Esophagus mucosa (tissue), 1 donor: Measurements from ENCODE around the gene WNT16. TPM values are rescaled to one million over a fixed set of nuclear protein-coding genes. Genes with fewer than 3 reads are reported as not detected.
"Not testable (repeated sequence)": the region's sequence is repeated elsewhere in the genome, so short reads cannot be mapped to it uniquely, and the experiment has no call there.

ENCODE experiments used
- ATAC-seq: fragments of 200-7000 bp; cut with Tn5 transposase; one replicate; pipeline ENCODE4 v1.9.1; 2020
- total RNA-seq: library from RNA; stranded (reverse); gene quantifications from one replicate; pipeline ENCODE4 v1.2.4, GENCODE V29; 2023
- donor health status: DM: yes; HTN: yes; CAD: no.

WNT16 gene
- total RNA-seq, 1 donor from 2014 or later = 0.12 TPM

DNA sequence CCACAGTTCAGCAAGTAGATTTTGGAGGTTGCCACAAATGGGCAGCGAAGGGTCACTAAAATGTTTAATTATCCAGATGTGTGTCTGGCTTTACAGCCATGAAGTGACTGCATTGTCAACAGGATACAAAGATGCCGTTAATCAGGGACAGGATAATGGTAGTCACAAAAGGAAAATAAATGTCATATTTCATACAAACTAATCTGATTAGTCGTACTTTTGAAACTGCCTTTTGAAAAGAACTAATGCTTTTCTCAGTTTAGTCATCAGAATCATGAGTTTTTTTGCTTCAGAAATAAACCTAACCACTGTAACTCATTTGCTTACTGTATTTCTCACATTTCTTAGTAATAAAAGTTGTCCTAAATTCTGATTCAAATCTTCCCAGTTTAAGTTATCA is 22.2 kb upstream of the WNT16 start:
- no peak for ATAC-seq

DNA sequence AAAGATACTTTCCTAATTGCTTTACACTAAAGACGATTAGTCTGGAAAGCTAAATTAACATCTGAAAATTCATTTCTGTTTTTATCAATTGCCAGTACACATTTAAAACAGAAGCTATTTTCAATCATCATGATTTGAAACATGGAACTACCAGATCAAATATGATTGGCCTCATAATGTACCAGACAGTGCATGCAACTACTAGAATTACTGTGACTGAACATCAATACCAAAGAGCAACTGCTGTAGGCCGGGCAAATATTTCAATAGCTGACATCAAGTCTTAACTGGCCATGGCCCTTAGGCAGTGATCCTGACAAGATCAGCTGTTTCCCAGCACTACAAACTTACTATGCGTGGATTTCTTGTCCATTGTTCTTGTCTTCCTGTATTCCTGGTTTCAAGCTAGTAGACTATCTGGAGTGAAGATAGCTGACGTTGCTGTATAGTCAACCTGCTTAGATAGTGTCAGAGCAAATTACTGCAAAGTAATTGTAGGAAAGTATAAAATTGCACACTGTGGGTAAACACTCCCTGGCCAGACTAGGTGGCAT is 21.7 kb upstream of the WNT16 start:
- ATAC-seq = peak; percentile 97

GRCh38 chr7:121313220-121313792 is 15.5 kb upstream of the WNT16 start:
- peak; percentile 93 for ATAC-seq

DNA sequence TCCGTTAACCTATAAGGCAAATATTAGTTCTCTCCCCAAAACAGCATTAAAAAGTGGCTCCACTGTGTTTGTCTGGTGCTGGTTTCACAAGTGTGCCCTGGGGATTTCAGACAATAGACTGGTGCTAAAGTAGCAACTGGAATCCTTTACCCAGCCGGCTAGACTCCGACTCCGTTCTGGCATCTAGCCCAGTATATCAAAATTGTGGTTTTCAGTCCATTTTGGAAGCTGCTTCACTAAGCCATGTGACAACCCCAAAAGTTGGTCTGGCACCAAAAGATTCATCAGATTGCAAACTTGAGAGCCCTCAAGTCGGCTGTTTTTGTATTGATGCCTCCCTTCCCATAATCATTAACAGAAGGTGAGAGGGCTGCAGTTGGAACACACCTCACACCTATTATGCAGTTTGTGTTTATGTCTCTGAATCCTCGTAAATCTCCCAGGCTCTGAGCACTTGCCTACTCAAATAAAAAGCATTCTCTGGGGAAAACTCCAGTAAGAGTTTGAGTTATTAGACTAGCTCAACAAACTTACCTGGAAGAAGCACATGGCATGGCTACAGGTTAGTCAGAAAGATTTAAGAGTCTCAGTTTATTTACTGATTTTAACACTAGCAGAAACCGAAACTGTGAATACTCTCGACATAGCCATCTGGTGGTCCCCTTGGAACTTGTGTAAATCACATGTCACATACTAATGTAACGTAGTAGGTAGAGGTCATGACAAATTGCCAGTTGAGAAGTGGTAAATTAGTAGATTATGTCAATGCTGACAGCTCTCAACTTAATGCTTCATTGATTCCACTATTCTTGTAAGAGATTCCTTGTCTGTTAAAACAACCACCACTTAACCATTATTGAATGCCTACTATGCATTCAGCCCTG is 14.8 kb upstream of the WNT16 start:
- peak; percentile 50 for ATAC-seq

DNA sequence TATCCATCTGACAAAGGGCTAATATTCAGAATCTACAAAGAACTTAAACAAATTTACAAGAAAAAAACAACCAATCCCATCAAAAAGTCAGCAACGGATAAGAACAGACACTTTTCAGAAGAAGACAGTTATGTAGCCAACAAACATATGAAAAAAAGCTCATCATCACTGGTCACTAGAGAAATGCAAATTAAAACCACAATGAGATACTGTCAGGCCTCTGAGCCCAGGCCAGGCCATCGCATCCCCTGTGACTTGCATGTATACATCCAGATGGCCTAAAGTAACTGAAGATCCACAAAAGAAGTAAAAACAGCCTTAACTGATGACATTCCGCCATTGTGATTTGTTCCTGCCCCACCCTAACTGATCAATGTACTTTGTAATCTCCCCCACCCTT is 13.6 kb upstream of the WNT16 start:
- ATAC-seq = not testable (repeated sequence)

DNA sequence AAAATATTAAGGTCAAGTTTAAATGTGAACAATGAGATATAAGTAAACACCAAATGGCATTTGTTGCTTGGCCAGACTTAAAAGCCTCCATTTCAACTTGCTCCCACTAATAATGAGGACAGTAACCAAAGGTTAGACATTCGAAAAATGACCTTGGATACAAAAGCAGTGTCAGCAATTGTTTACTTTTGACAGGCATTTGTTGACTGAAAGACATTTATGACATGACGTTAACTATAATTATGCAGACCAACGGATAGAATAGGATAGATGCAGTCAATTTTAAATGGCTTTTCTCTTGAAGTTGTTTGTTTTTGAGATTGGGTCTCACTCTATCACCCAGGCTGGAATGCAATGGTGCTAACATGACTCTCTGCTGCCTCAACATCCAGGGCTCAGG is 6.3 kb upstream of the WNT16 start:
- ATAC-seq = no peak

DNA sequence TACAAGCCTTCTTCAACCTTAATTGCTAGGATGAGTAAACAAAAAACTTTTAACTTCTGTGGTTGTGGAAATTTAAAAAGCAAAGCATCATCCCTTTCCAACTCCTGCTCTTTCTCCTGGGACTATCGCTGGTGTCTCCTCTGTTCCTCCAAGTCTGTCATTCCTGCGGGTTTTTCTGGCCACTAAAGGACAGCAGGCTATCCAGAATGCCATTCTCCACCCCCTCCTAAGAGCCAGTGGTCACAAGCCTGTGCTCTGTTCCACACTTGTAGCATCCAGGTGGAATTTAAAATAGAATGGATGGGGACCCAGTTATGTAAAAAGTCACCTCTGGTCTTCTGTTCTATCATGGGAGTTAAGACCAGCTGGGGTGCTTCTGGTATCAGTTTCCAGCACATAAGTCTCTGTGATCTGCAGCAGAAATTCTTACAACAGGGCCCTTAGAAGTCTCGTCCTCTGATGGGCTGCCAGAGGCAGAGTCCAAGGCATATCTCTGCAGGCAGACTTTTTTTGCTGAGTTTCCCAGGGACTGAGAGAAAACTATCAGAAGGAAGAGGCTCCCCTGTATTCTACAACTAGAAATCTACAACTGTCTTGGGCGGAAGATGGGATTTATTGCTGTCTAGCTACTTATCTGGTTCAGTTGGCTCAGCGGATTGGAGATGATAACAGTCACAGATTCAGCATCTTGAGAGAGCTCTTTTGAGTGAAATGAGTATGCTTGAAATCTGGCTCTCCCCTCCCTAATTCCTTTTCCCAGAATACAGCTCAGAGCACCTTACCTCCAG is 5.1 kb upstream of the WNT16 start:
- ATAC-seq = no peak

GRCh38 chr7:121327671-121328070 is 1.1 kb upstream of the WNT16 start:
- ATAC-seq = no peak

DNA sequence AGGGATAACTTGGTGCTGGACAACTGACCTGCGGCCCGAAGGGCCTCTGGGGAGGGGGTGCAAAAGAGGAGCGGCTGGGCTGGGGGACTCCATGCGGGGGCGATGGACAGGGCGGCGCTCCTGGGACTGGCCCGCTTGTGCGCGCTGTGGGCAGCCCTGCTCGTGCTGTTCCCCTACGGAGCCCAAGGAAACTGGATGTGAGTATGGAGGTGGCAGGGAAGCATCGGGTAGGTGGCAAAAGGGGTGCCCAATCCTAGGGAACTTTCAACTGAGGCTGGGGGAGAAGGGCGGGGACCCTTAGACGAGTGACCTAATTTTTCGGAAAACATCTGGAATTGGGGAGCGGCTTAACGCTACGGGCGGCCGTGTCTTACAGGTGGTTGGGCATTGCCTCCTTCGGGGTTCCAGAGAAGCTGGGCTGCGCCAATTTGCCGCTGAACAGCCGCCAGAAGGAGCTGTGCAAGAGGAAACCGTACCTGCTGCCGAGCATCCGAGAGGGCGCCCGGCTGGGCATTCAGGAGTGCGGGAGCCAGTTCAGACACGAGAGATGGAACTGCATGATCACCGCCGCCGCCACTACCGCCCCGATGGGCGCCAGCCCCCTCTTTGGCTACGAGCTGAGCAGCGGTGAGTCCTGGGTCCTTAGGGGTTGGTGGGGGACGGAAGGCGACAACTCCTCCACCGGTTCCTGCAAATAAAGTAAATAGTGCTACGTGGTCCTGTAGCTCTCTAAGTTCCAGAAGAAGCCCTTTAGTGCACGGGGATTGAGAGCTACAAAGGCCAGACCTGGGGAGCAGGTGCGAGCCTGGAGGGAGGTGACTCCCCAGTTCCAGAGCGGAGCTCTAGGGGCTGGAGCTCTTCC is 622 bp downstream of the WNT16 start:
- peak; percentile 62 for ATAC-seq

DNA sequence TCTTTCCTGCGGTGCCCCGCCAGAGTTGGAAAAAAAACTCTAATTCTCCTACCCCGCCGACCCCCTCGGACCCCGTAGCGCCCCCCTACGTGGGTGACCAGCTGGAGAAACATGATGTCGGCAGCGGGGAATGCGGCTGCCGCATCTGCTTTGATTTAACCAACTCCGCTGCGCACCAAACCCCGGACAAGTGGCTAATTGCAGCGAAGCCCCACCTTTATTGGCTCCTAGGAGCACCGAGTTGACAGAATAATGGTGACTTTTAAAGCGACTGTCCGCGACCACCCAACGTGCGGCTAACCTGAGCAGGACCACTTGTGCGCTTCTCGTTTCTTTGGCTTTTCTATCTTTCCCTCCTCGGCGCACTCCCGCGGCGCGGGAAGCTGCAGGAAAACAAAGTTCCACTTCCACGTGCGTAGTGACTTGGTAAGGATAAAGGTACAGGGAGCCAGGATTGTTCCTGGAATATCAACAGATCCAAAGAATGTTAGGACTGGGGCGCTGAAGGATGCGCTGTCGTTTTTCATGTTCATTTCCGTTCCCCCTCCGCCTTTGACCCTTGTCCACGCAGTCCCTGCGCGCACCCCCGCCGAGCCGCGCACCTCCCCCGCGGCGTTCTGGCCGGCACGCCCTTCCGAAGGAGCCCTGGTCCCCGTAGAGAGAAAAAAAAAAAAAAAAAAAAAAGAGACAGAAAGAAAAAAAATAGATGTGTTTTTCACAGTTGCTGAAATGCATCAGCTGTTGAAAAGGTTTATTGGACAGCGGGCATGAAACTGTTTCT is 1.4 kb downstream of the WNT16 start:
- ATAC-seq = peak; percentile 19

GRCh38 chr7:121331048-121331447 is 2.2 kb downstream of the WNT16 start:
- ATAC-seq = no peak

DNA sequence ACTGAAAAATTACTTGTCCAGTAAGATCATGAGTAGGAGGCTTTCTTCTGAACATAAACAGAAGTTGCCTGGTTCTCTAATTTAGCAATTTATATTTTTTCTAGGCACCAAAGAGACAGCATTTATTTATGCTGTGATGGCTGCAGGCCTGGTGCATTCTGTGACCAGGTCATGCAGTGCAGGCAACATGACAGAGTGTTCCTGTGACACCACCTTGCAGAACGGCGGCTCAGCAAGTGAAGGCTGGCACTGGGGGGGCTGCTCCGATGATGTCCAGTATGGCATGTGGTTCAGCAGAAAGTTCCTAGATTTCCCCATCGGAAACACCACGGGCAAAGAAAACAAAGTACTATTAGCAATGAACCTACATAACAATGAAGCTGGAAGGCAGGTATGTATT is 2.8 kb downstream of the WNT16 start:
- ATAC-seq = no peak

GRCh38 chr7:121334376-121334775 is 5.6 kb downstream of the WNT16 start:
- no peak for ATAC-seq

DNA sequence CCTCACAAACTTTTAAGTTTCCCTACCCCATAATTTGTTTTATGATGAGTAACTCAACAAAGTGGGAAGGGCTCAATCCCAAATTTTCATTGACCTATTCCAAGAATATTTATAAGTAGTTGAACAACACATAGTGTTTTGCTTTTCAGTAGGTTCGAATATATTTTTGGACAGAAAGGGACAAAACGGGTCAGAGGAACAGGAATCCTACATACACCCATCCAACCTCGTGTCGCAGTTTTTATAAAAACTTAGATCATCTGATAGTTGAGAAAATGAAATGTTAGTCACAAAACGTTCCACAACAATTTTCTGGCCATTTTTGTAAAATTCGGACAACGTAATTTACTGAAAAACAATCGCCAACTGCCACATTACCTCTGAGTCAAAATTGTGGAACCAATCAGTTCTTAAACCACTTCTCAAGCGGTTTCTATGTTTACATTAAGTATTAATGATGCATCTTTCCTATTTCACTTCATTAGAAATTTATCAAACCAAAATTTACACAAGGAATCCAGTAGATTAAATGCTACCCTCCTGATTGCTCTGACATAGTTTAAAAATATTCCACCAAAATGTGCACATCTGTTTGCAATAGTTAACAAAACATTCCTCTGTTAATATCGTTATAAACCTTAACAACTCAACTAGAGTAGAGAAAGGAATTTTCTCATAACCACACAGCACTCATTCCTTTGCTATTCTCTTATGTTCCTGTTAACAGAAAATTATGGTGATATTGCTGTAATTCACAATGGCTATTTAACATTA is 6.3 kb downstream of the WNT16 start:
- ATAC-seq = no peak

GRCh38 chr7:121336579-121336978 is 7.8 kb downstream of the WNT16 start:
- ATAC-seq = no peak

DNA sequence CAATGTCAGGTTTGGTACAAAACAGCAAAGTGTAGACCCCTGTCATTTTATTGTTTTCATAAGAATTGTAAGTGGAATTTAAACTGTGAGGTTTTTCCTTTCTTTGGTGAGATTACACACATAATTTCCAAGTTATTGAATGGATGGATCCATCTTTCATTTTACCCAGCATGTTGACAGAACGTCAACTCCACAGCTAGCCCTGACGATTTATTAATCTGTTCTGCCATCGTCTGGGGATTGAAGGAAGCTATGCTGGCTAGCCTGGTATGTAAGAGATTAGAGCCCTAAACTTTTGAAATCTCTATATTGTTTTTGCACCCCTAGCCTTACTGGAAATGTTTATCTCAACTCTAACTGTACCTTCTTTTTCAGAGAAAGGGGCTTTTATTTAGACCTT is 8.6 kb downstream of the WNT16 start:
- peak; percentile 42 for ATAC-seq

DNA sequence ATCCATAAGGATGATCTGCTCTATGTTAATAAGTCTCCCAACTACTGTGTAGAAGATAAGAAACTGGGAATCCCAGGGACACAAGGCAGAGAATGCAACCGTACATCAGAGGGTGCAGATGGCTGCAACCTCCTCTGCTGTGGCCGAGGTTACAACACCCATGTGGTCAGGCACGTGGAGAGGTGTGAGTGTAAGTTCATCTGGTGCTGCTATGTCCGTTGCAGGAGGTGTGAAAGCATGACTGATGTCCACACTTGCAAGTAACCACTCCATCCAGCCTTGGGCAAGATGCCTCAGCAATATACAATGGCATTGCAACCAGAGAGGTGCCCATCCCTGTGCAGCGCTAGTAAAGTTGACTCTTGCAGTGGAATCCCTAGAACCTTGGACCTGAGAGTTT is 10.3 kb downstream of the WNT16 start:
- ATAC-seq = no peak

- no peak for ATAC-seq
Measured at GRCh38 chr7:121341933-121342332, 13.1 kb downstream of the WNT16 start.

- ATAC-seq = no peak
Measured at GRCh38 chr7:121342631-121343030, 13.8 kb downstream of the WNT16 start.

GRCh38 chr7:121343302-121343701 is 14.5 kb downstream of the WNT16 start:
- ATAC-seq = no peak

GRCh38 chr7:121344093-121344492 is 15.3 kb downstream of the WNT16 start:
- no peak for ATAC-seq
